Neural progenitor cell (in vitro differentiated cells): ENCODE measurements around the gene TBL1X. TPM values are rescaled to one million over a fixed set of nuclear protein-coding genes. Genes with fewer than 3 reads are reported as not detected.

Experiments used
- DNase-seq: peaks from one replicate; pipeline ENCODE4 v3.0.0-alpha.2; 2016; ENCODE audit warnings: low spot score
- H2AFZ ChIP-seq: fragments of 200-600 bp; sonication (generic); replicated peaks from 2 replicates; pipeline ENCODE4 v1.6.1; 2016; ENCODE audit warnings: antibody characterized with exemption
- H3F3A ChIP-seq: fragments of 200-600 bp; sonication (generic); 2 replicates; pipeline ENCODE4 v1.6.1; 2016; ENCODE audit warnings: antibody characterized with exemption, low read depth
- H3K27ac ChIP-seq: fragments of 200-600 bp; sonication (generic); 2 replicates; pipeline ENCODE4 v1.5.1; 2016; ENCODE audit warnings: mild to moderate bottlenecking
- H3K27me3 ChIP-seq: fragments of 200-600 bp; sonication (generic); 2 replicates; pipeline ENCODE4 v1.6.1; 2016; ENCODE audit warnings: mild to moderate bottlenecking, moderate library complexity
- H3K36me3 ChIP-seq: fragments of 200-600 bp; sonication (generic); 2 replicates; pipeline ENCODE4 v1.5.1; 2016
- H3K4me1 ChIP-seq: fragments of 200-600 bp; sonication (generic); 2 replicates; pipeline ENCODE4 v1.6.1; 2016; ENCODE audit warnings: mixed run types
- H3K4me2 ChIP-seq: fragments of 200-600 bp; sonication (generic); 2 replicates; pipeline ENCODE4 v1.6.1; 2016
- H3K4me3 ChIP-seq: fragments of 200-600 bp; sonication (generic); 2 replicates; pipeline ENCODE4 v1.5.1; 2016
- H3K79me2 ChIP-seq: fragments of 200-600 bp; sonication (generic); 2 replicates; pipeline ENCODE4 v1.6.1; 2016; ENCODE audit warnings: low read depth
- H3K9ac ChIP-seq: fragments of 200-600 bp; sonication (generic); 2 replicates; pipeline ENCODE4 v1.6.1; 2016
- H3K9me3 ChIP-seq: fragments of 200-600 bp; sonication (generic); 2 replicates; pipeline ENCODE4 v1.5.1; 2016; ENCODE audit warnings: low read depth
- H4K20me1 ChIP-seq: fragments of 200-600 bp; sonication (generic); 2 replicates; pipeline ENCODE4 v1.6.1; 2016; ENCODE audit warnings: low read depth
- H3K27ac Mint-ChIP-seq: 3 replicates; pipeline ENCODE4 v1.8.0; 2021; ENCODE audit warnings: mixed read lengths
- H3K27me3 Mint-ChIP-seq: 2 replicates; pipeline ENCODE4 v1.8.0; 2022; ENCODE audit warnings: low read depth, mild to moderate bottlenecking, inconsistent platforms, moderate library complexity, mixed read lengths; ENCODE audit not compliant: insufficient read depth
- H3K36me3 Mint-ChIP-seq: 3 replicates; pipeline ENCODE4 v1.8.0; 2021; ENCODE audit warnings: mixed read lengths
- H3K4me1 Mint-ChIP-seq: 3 replicates; pipeline ENCODE4 v1.8.0; 2021; ENCODE audit warnings: mixed read lengths
- H3K4me3 Mint-ChIP-seq: 3 replicates; pipeline ENCODE4 v1.8.0; 2021; ENCODE audit warnings: mild to moderate bottlenecking, moderate library complexity, mixed read lengths
- H3K9me3 Mint-ChIP-seq: 3 replicates; pipeline ENCODE4 v1.8.0; 2020; ENCODE audit warnings: mixed read lengths
- EZH2 ChIP-seq: fragments of 200-600 bp; sonication (generic); IDR thresholded peaks from 2 replicates; pipeline ENCODE4 v1.6.1; 2017; ENCODE audit warnings: antibody characterized with exemption, mild to moderate bottlenecking, moderate library complexity
- EZH2phosphoT487 ChIP-seq: fragments of 200-600 bp; sonication (generic); IDR thresholded peaks from 2 replicates; pipeline ENCODE4 v1.6.1; 2017; ENCODE audit warnings: antibody characterized with exemption
- total RNA-seq: library from RNA; depleted of rRNA; stranded (reverse); fragments of >200 nt; gene quantifications from 2 replicates; pipeline ENCODE4 v1.2.3, GENCODE V29; 2015; ENCODE audit warnings: low replicate concordance
- TF ChIP-seq, protein P1 (sequence below): fragments of 200-600 bp; sonication (generic); IDR thresholded peaks from 2 replicates; pipeline ENCODE4 v1.5.1; 2017; ENCODE audit warnings: antibody characterized with exemption, mild to moderate bottlenecking

TBL1X gene
- total RNA-seq, 1 donor from 2014 or later: 35.7 TPM

GRCh38 chrX:9466124-9466495 lies 1.3 kb downstream of the TBL1X start:
- peaks cover 59% of the 10 kb centered on the region for H3K79me2 ChIP-seq
- peak overlapping the region; percentile 82 for H3K4me2 ChIP-seq
- H3K9me3 ChIP-seq: no peaks in the 10 kb centered on the region
- peaks cover 45% of the 10 kb centered on the region for H4K20me1 ChIP-seq
- peaks cover 17% of the 10 kb centered on the region for H3F3A ChIP-seq
- peaks cover 10% of the 10 kb centered on the region for H3K27me3 Mint-ChIP-seq
- no peak overlapping the region for H2AFZ ChIP-seq
- H3K36me3 Mint-ChIP-seq: peaks cover 23% of the 10 kb centered on the region
- peaks cover 21% of the 10 kb centered on the region for H3K4me1 ChIP-seq
- peaks cover 45% of the 10 kb centered on the region for H3K4me1 Mint-ChIP-seq
- no peaks in the 10 kb centered on the region for H3K36me3 ChIP-seq
- no peak overlapping the region for H3K9ac ChIP-seq
- peak overlapping the region; percentile 78 for H3K4me3 ChIP-seq
- no peak overlapping the region for H3K27ac ChIP-seq
- peak; percentile 56 for DNase-seq
- peak overlapping the region; percentile 93 for H3K4me3 Mint-ChIP-seq
- no peak overlapping the region for H3K27ac Mint-ChIP-seq
- H3K27me3 ChIP-seq: no peaks in the 10 kb centered on the region
- TF ChIP-seq, protein P1, sequence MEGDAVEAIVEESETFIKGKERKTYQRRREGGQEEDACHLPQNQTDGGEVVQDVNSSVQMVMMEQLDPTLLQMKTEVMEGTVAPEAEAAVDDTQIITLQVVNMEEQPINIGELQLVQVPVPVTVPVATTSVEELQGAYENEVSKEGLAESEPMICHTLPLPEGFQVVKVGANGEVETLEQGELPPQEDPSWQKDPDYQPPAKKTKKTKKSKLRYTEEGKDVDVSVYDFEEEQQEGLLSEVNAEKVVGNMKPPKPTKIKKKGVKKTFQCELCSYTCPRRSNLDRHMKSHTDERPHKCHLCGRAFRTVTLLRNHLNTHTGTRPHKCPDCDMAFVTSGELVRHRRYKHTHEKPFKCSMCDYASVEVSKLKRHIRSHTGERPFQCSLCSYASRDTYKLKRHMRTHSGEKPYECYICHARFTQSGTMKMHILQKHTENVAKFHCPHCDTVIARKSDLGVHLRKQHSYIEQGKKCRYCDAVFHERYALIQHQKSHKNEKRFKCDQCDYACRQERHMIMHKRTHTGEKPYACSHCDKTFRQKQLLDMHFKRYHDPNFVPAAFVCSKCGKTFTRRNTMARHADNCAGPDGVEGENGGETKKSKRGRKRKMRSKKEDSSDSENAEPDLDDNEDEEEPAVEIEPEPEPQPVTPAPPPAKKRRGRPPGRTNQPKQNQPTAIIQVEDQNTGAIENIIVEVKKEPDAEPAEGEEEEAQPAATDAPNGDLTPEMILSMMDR: no peak
- TF ChIP-seq EZH2phosphoT487: no peak
- TF ChIP-seq EZH2: no peak
- H3K9me3 Mint-ChIP-seq: peaks cover 10% of the 10 kb centered on the region

GRCh38 chrX:9466736-9467135 lies 1.9 kb downstream of the TBL1X start:
- Histone ChIP-seq H3K9ac (no peak overlapping the region), H4K20me1 (peaks cover 51% of the 10 kb centered on the region), H3K36me3 (no peaks in the 10 kb centered on the region), H3K4me1 (peaks cover 21% of the 10 kb centered on the region), H3K79me2 (peaks cover 65% of the 10 kb centered on the region), H3K4me2 (peak overlapping the region; percentile 82), H3K27me3 (no peaks in the 10 kb centered on the region), H3K4me3 (peak overlapping the region; percentile 78), H2AFZ (no peak overlapping the region), H3F3A (peaks cover 17% of the 10 kb centered on the region), H3K27ac (no peak overlapping the region), H3K9me3 (no peaks in the 10 kb centered on the region)
- TF ChIP-seq, protein P1: no peak
- no peak for TF ChIP-seq EZH2
- TF ChIP-seq EZH2phosphoT487: no peak
- no peak overlapping the region for H3K27ac Mint-ChIP-seq
- DNase-seq: no peak
- H3K27me3 Mint-ChIP-seq: peaks cover 10% of the 10 kb centered on the region
- H3K4me3 Mint-ChIP-seq: peak overlapping the region; percentile 93
- H3K36me3 Mint-ChIP-seq: peaks cover 30% of the 10 kb centered on the region
- peaks cover 14% of the 10 kb centered on the region for H3K9me3 Mint-ChIP-seq
- H3K4me1 Mint-ChIP-seq: peaks cover 44% of the 10 kb centered on the region

- no peaks in the 10 kb centered on the region for H3K36me3 ChIP-seq
- Mint-ChIP-seq H3K4me3 (peak overlapping the region; percentile 93), H3K9me3 (peaks cover 17% of the 10 kb centered on the region), H3K36me3 (peaks cover 32% of the 10 kb centered on the region), H3K27ac (no peak overlapping the region), H3K4me1 (peaks cover 43% of the 10 kb centered on the region), H3K27me3 (peaks cover 10% of the 10 kb centered on the region)
- peak overlapping the region; percentile 78 for H3K4me3 ChIP-seq
- H3K27ac ChIP-seq: no peak overlapping the region
- H3F3A ChIP-seq: peaks cover 17% of the 10 kb centered on the region
- H3K27me3 ChIP-seq: no peaks in the 10 kb centered on the region
- DNase-seq: peak; percentile 12
- peaks cover 69% of the 10 kb centered on the region for H3K79me2 ChIP-seq
- TF ChIP-seq, protein P1: no peak
- no peak for TF ChIP-seq EZH2phosphoT487
- no peak for TF ChIP-seq EZH2
- no peaks in the 10 kb centered on the region for H3K9me3 ChIP-seq
- peak overlapping the region; percentile 82 for H3K4me2 ChIP-seq
- peaks cover 54% of the 10 kb centered on the region for H4K20me1 ChIP-seq
- no peak overlapping the region for H2AFZ ChIP-seq
- no peak overlapping the region for H3K9ac ChIP-seq
- H3K4me1 ChIP-seq: peaks cover 20% of the 10 kb centered on the region
These were observed 2.3 kb downstream of the TBL1X start for GRCh38 chrX:9467146-9467545.
